A673 (cell line): ENCODE results near the gene CABP4.

ENCODE experiments used
- CTCF ChIP-seq: fragments of 300-800, 200-600 bp; sonication (generic); conservative IDR thresholded peaks from 2 replicates; pipeline ENCODE4 v1.5.1; 2017; ENCODE audit warnings: low read depth, mild to moderate bottlenecking, antibody characterized with exemption, low read length, moderate library complexity, mixed read lengths
- EZH2 ChIP-seq: fragments of 200-600 bp; sonication (generic); IDR thresholded peaks from 2 replicates; pipeline ENCODE4 v1.6.1; 2017; ENCODE audit warnings: borderline replicate concordance, low read depth, mild to moderate bottlenecking, mixed read lengths, antibody characterized with exemption, low read length; ENCODE audit not compliant: poor library complexity, severe bottlenecking

GRCh38 chr11:67506426-67507051 is 51.4 kb downstream of the CABP4 start:
- TF ChIP-seq CTCF: 0 out of 2 replicates have a peak, but pooled peaks have one; percentile 13
- no peak for TF ChIP-seq EZH2
